Activated CD4-positive, alpha-beta T cell treated with anti-CD3 and anti-CD28 coated beads for 1 hour (primary cell): ENCODE measurements around the gene EXD3.
"Not testable (repeated sequence)": the region's sequence is repeated elsewhere in the genome, so short reads cannot be mapped to it uniquely, and the experiment has no call there.

Experiments used
- DNase-seq: peaks from one replicate; pipeline ENCODE4 v3.0.0-alpha.2; 2020

The EXD3 gene, protein sequence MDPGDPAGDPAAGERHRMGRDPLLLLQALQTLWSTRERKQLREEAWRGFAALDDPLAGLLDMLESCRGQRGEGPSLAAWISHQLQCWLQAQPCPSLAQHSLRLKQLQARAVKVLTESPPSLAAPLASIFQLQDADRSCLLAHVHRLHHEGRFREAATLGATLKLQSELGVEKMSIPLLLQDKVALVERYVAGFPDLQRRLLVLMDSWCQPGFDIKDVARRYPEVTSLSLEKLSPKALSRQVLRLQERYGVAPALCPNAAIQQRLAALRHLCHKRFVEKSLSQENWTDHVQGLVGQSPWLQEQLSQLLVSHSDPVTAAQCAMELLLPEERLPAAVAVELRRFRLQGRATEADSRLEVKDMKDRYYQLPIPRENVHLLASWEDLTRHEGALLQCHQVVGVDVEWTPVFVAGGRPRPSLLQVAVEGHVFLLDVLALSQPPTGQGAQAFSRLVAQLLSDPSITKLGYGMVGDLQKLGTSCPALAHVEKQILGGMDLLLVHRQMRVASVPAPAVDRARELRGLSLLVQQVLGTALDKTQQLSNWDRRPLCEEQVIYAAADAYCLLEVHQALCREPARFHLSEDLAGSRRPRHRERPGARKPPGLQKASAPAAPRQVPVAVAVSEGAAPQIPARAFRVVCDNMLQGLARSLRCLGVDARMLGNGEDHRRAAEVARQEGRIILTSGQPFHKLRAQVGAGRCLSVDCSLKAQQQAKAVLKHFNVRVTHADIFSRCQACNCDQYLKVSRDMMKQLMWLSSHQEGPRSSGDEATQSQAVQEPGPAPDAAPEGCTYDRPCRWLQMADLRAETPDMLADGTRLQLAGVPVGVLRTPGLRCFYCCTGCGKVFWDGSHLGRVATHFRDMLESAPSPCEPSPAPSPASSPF

DNA sequence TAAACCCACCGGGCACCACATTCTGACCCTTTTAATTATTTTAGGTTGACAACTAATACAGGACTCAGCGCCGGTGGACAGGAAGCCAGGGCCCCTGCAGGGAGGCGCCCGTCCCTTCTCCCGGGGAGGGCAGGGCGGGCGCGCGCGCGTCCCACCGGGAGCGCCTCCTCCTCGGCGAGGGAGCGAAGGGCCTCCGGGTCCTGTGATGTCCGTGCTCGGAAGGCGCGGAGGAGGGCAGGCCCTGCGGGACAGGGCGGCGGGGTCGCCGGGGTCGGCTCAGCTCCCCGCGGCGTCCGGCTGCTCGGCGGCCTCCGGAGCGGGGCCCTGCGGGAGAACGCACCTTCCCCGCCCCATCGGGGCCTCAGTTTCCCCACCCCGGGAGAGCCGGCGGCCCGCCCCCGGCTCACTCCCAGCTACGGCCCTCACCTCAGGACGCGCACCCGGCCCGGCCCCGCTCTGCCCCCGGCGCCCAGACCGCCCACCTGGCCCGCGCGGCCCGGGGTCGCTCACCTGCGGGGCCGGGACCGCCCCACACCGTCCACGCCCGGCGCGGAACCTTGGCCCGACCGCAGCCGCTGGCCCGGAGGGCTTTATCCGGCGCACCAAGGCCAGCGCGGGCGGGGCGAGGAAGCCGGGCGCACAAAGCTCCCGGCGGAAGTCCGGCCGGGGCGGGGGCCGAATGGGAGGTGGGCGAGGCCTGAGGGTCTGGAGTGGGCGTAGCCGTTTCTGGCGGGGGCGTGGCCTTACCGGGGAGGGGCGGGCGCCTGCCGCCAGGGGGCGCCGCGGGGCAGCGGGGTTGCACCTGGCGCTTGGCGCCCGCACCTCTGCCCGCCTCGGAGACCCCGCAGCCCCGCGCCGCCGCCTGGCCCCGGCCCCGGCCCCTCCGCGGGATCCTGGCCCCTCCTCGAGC is at the start of gene EXD3, which contains the start of gene NOXA1:
Gene EXD3 (minus strand): TSS at position 559 of the 910 bp plus-strand sequence. CDS start 27,805 bp downstream, outside the sequence.
Gene NOXA1 (plus strand): TSS at position 790 of the 910 bp plus-strand sequence. CDS start 137 bp downstream, outside the sequence.
- peak; percentile 91 for DNase-seq

DNA sequence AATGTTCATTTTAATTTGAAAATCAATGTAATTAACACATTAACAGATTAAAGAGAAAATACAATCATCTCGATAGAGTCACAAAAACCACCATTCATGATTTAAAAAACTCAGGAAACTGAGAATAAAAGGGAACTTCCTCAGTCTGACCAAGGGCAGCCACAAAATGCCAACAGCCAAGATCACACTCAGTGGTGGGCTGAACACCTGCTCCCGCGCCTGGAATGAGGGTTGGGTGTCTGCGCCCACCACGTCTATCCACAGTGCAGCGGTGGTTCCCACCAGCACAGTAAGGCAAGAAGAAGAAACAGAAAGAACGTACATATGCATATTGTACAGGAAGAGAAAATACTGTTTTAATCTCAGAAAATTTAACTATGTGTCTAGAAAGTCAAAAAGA is 47.8 kb upstream of the EXD3 start:
- no peak for DNase-seq

DNA sequence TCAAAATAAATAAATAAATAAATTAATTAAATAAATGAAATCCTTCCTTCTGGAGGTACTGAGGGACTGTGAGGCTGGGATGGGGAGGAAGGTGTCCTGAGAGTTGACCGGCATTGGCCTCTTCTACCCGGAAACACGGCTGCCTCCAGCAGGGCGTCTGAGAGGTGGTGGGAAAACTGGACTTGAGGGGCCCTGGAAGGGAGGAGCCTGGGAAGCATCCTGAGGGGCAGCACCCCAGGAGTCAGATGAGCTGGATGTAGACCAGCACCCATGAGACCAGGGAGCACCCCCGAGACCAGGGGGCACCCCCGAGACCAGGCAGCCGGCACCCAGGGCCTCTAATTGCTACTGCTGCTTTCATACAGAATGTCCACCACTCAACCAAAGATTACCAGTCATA is 44.9 kb upstream of the EXD3 start:
- no peak for DNase-seq

DNA sequence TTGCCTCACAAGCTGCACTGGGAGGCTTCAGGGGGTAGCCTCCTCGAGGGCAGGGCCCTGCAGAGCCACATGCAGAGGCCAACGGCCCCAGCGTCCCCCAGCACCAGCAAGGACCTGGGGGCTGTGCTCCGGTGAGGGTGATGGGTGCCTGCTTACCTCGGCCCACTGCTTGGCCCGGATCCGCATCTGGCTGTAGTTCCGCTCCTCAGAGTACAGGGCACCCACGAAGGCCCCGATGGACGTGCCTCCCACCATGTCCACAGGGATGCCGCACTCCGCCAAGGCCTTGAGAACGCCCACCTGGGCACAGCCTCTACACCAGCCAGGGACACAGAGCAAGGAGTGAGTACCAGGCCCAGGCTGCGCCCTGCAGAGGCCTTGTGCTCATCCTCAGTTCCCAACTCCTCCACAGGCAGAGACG is 44.2 kb upstream of the EXD3 start:
- DNase-seq = no peak

DNA sequence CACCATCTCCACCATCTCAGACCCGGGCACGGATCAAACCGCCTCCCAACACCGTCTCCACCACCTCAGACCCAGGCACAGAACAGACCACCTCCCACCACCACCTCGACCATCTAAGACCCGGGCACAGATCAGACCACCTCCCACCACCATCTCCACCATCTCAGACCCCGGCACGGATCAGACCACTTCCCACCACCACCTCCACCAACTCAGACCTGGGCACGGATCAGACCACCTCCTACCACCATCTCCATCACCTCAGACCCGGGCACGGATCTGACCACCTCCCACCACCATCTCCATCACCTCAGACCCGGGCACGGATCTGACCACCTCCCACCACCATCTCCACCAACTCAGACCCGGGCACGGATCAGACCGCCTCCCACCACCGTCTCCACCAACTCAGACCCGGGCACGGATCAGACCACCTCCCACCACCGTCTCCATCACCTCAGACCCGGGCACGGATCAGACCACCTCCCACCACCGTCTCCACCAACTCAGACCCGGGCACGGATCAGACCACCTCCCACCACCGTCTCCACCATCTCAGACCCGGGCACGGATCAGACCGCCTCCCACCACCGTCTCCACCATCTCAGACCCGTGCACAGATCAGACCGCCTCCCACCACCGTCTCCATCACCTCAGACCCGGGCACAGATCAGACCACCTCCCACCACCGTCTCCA is 43.6 kb upstream of the EXD3 start:
- not testable (repeated sequence) for DNase-seq

DNA sequence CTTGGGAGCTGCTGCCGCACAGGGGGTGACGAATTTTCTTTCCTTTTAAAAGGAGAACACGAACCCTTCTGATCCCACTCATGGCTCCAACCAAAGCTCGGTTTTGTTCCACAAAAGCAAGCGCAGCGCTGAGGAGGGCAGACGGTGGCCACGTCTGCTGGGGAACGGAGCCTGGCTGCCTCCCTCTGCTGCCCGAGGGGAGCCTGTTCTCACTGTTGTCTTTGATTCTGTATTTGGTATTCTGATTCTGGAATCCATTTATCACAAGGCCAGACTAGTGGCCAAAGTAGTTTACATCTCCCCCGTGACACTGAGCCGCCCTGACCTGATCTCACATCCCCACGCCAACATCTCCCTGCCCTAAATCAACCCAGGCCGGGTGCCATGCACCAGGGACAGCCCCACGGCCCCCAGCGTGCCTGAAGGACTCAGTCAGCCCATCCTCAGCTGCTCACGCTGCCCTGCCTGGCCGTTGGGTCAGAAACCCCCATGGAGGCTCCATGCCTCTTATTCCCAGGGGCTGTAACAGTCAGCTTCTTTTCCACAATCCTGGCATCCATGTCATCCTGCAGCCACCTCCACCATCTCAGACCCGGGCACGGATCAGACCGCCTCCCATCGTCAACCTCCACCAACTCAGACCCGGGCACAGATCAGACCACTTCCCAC is 42.9 kb upstream of the EXD3 start:
- no peak for DNase-seq

DNA sequence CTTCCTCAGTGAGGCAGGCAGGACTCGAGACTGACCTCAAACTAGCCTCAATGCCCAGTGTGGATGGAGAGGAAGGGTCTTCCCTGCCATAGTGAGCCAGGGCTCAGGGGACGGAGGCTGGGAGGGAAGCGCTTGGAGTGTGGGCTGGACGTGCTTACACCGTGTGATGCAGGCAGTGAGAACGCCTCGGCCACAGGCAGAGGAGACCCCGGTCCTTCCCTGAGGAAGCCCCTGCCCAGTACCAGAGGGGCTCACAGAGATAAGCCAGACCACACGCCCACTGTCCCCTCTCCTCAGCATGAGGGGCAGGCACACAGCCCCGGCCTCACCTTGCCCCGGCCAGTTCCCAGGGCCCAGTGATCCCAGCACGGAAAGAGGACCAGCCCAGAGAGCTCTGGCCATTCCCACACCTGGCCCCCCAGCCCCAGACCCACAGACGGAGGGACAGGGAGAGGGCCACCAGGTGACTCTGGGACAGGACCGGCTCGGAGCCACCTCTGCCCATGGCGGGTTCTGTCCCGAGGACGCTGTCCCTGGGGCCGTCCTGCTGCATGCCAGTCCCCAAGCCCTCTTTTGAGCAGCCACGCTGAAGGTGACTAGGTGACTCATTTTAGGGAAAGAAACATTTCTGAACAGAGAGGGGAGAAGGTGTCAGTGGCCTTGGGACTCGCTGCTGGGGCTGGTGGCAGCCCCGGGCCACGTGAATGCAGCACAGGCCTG is 42.2 kb upstream of the EXD3 start:
- DNase-seq = no peak

DNA sequence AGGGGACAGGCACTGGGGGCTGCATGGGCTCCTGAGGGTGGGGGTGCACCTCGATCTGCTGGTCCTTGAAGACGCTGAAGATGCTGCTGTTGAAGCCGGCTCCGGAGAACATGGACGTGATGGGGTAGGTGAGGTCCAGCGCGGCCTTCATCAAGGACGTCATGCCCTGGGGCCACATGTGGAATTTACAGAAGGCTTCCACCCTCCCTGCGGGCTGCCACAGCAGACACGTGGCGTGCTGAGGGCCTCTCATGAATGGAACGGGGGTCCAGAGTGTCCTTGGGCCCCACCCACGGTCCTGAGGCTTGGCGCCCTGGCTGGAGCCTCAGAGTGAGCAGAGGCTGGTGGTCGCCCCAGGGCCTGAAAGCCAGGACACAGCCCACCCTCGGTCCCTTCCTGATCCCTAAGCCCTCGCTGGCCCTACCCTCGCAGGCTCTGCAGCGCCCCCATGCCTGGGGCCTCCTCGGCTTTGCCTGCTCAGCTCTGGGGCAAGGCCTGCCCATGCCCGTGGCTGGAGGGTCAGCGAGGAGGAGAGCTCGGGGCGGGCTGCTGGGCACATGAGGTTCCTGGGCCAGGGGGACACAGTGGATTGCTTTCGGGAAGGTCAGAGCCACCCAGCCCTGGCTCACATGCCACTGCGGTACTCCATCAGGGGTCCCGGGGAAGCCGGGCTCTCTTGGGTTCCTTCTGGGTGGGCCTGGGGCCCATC is 41.5 kb upstream of the EXD3 start:
- DNase-seq = no peak

DNA sequence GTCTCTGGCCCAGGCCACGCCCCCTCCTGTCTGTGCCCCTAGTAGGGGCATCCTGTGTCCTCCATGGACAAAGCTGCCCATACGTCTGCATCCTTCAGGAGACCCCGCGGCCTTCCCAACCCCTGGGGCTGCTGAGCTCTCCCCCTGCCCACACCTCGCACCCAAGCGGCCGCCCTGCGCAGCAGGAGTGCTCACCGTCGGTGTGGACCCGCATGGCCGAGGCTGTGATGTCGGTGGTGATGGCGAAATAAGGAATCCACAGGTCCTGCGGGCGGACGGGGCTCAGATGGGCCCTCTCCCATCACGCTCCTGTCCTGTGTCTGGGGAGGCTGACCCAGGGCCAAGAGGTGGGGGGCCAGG is 40.9 kb upstream of the EXD3 start:
- no peak for DNase-seq

DNA sequence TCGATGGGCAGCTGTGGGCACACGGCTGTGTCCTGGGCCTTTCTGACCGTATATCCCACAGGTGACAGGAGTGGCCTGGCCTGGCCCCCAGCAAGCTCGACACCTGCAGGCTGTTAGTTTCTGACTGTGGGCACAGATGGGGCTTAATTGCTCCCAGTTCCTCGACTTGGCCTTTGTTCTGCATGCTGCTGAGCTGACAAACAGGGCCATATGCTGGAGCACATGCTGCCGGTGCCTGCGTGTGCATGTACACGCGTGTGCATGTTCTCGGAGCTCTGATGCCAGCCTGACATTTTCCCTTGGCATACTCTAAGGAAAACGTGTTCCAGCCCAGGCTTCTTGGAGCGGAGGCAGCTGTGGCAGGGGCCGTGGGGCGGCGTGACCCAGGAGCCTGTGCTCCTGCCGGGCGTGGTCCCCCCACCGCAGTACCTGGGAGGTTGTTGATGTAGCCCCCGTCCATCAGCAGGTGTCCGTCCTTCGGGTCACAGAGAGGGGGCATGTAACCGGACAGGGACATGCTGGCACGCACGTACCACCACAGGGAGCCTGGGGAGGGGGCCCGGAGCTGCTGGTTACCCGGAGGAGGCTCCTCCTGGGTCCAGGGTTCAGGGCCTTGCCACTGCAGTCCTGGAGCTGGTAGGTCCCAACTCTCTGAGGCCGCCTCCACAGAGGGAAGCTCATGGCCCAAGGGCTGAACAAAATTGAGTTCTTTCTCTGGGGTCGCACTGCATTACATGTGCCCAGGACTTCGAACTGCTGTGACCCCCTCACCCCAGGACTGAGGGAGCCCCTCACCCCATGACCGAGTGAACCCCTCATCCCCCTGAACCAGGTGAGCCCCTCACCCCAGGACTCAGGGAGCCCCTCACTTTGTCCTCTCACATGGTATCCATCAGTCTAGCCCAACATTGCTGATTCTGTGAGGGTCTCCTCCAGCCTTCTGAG is 40.3 kb upstream of the EXD3 start:
- DNase-seq = no peak

DNA sequence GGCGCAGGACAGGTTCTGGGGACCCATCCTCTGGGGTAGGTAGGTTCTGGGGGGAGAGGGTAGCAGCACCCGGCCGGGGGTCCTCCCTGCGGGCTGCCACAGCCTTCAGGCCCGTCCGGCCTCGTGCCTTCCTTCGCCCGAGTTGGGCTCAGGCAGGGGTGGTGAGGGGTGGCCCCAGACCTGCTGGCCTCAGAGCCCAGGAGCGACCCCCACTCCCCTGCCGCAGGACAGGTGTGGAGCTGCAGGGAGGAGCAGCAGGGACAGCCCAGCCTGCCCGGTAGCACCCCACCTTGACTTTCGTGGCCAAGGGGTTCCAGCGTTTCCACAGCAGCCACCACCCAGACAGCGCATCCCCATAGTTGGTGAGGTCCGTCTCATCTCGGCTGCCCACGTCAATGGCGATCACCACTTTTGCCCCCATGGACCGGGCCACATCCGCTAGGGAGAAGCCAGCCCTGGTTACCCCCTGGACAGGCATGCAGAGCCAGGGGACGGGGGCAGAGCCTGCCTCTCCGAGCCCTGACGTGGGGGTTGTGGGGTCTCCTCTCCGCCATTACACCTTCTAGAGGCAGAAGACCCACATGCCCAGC is 39.5 kb upstream of the EXD3 start:
- DNase-seq = no peak

DNA sequence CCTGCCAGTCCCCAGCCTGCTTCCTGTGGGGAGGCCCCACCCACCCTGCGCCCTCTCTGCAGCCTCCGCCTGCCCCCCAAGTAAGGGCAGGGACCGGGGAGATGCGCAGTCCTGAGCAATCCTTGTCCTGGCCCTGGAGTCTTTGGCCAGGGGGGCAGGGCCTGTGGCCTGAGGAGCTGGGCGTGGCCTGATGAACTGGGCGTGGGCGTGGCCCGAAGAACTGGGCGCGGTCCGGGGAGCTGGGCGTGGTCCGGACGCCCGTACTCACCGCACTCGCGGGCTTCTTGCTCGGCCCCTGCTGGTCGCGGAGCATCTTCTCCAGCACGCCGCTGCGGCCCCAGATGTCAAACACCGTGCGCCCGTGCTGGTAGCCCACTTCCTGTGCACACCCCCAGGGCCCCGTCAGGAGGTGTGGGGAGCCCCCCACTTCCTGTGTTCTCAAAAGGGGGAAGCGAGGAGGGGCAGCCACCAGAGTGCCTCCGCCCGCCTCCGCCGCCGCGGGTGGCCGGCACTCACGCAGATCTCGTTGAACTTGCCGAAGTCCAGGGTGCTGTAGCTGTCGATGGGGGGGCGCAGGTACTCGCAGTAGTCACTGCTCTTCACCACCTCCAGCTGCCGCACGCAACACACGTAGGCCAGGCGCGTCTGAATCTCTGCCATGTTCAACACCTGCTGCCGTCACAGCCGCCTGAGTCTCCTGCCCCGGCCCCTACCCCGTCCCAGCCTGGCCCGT is 38.9 kb upstream of the EXD3 start:
- peak; percentile 50 for DNase-seq

DNA sequence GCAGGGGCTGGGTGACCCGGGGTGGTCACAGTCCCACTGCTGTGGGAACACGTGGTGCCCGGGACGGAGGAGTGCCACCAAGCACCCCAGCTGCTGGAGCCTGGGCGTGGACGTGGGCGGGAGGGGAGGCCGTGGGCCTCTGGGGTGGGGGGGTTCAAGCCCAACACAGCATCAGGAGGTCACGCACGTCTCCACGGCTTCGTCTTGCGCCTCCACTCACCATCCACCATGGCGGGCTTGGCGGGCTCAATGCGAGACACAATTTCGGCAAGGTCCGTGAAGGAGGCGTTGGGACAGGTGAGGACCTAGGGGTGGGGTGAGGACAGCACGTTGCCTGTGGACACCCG is 38.3 kb upstream of the EXD3 start:
- DNase-seq = no peak

DNA sequence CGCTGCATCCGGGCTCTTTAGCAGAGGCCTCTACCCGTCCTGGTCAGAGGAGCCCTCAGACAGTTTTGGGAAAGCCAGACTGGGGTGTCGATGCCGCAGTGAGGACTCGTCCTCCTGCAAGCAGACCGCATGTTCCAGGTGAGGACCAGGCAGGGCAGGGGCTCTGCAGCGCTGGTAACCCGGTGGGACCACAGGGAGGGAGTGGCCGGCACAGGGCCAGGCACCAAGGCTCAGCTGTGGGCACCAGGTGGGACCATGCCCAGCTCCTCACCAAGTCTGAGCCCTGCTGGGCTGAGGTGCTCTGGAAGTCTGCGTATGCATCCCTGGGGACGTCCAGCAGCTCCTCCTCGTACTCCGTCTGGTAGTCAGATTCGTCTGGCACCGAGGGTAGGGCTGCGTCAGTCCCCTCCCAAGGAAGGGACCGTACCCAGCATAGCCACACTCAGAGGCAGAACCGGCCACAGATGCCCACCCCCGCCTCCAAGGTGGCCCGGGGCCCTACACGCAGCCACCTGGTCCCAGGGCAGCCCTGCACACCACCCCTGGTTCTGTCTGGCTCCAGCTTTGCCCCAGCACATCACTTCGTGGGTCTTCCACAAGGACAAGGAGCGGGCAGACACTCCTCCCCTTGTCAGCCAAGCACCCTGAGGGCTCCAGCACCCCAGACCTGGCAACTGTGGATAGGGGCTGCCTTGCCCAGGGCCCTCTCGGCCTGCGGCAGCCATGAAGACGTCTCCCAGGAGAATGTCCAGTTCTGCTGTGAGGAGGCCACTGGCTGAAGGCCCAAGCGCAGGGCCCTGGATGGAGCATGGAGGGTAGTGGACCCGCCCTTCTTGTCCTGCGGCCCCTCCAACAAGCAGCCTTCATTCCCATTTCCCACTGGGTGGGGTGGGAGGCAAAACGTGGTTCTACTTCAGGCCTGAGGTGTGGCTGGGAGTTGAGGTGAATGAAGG is 37.7 kb upstream of the EXD3 start:
- no peak for DNase-seq

DNA sequence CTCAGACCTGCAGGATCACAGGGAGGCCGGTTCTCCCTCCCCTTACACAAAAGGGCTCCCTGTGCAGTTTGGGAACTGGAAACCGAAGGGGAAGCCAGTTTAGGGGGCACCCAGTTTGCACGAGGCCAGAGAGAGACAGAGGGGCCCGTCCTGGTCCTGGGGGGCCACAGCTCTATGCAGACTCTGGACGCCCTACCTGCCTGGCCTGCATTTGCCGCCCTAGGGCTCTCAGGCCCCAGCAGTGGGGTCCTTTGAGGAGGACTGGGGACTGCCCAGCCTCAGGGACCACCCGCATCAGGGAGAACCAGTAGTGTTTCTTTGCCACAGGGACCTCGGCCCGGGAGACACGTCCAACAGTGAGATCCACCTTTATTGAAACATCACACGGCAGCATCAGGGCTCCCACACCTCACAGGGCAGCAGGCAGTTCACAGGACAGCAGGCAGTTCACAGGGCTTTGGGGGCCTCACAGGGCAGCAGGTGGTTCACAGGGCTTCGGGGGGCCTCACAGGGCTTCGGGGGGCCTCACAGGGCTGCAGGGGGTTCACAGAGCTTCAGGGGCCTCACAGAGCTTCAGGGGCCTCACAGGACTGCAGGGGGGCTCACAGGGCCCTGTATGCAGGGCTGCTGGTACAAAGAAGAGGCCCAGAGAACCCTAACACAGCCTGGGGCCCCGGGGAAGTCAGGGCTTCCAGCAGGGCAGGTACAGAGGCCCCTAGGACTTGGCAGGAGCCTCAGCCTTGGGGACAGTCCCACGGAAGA is 36.8 kb upstream of the EXD3 start:
- no peak for DNase-seq

DNA sequence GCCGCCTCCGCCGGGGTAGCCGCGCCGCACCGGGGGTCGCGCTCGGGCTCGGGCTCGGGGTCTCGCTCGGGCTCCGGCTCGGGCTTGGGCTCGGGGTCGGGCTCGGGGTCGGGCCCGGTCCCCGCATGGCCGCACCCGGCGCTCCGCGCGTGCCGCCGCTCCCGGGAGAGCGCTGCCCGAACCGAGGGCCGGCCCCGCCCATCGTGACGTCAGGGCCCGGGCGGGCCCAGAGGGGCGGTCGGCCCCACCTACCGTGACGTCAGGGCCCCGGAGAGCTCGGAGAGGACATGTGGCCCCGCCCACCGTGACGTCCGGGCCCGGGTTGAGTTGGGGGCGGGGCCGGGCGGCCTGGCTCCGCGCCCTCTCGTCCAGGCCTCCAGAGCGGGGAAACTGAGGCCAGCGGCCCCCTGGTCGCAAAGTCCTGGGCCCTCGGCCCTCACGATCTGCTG is 36.2 kb upstream of the EXD3 start, which contains the start of gene NSMF:
Gene NSMF (minus strand): TSS at position 183 of the 449 bp plus-strand sequence. CDS start 232 bp downstream, outside the sequence.
- DNase-seq = peak; percentile 93
